Measurements from ENCODE around the gene AVEN.
"Not testable (repeated sequence)": the region's sequence is repeated elsewhere in the genome, so short reads cannot be mapped to it uniquely, and the experiment has no call there.

Gene AVEN

GRCh38 chr15:33844597-33844996, 194.4 kb downstream of the AVEN start:
- no peak for DNase-seq

- DNase-seq = no peak
These were observed 194.8 kb downstream of the AVEN start for GRCh38 chr15:33844186-33844585.

DNA sequence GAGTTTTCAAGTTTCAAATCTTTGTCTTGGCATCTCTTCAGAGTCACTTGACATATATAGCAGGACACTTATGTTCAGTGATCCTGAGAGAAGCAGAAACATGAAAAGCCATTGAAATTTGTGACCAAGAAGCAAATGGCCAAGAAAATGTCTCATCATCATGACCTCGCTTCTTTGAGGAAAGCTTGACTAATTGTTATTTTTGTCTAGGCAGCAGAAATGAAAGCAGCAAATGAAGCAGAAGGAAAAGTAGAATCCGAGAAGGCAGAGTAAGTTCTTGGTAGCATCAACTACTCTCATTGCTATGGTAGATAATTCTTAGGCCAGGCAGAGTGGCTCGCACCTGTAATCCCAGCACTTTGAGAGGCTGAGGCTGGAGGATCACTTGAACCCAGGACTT, 198.4 kb downstream of the AVEN start:
- no peak for DNase-seq

GRCh38 chr15:33839540-33839939, 199.5 kb downstream of the AVEN start:
- DNase-seq = no peak

- no peak for DNase-seq
These were observed 201.7 kb downstream of the AVEN start for GRCh38 chr15:33837294-33837693.

- no peak for DNase-seq
These were observed 203.9 kb downstream of the AVEN start for GRCh38 chr15:33834892-33835743.

DNA sequence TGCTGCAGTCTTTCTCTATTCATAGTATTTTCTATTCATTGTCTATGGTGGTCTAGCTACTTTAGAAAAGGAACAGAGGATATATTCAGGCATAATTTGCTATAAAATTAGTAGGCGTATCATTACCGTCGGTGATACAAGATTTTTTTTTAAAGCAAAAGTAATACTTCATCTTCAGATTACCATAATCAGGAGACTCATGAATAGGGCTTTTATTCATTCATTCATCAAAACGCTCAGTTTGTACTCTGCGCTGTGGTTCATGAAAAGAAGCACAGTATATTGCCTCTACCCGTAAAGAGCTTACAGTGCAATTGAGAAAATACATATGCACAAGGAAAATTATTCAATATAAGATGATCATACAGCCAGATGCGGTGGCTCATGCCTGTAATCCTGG, 207.4 kb downstream of the AVEN start:
- no peak for DNase-seq

GRCh38 chr15:33830351-33830750, 208.7 kb downstream of the AVEN start:
- DNase-seq = no peak

DNA sequence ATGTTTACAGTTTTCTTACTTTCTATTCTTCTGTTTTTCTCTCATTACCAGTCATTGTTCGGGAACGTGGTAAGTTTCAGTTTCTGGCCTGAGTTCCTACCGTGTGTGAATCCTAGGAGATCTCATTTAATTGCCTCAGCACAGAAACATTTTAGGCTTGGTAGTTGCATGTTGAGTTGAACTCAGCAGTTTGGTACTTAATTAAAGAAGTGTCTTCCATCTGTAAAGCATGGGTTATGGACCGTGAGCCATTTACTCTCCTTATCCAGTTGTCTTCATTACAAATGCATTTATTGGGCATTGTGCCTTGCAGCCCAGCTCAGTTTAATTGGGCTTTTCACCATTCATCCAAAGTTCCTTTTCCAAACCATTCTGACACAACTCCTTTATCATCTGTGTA, 212.8 kb downstream of the AVEN start:
- no peak for DNase-seq

- DNase-seq = no peak
These were observed 213.6 kb downstream of the AVEN start for GRCh38 chr15:33825453-33825852.

GRCh38 chr15:33823119-33823518, 215.9 kb downstream of the AVEN start:
- DNase-seq = no peak

- no peak for DNase-seq
These were observed 216.5 kb downstream of the AVEN start for GRCh38 chr15:33822479-33822878.

GRCh38 chr15:33819499-33819898, 219.5 kb downstream of the AVEN start:
- not testable (repeated sequence) for DNase-seq
